Mesenteric fat pad (tissue), 1 donor: ENCODE results near the gene BOLA3. TPM values are rescaled to one million over a fixed set of nuclear protein-coding genes. Genes with fewer than 3 reads are reported as not detected.
"Not testable (repeated sequence)": the region's sequence is repeated elsewhere in the genome, so short reads cannot be mapped to it uniquely, and the experiment has no call there.

Source experiments
- DNase-seq: peaks from one replicate; pipeline ENCODE4 v3.0.0-alpha.2; 2020; ENCODE audit warnings: low spot score
- long read RNA-seq: library from polyadenylated mRNA; unstranded; transcript quantifications from one replicate; pipeline ENCODE4 v2.0.0, GENCODE V29; 2020
- total RNA-seq: library from RNA; stranded (reverse); fragmentation: NEBNext Ultra II Directional; extraction: Animal tissue kit (Norgen Biotek cat#: 25700); gene quantifications from one replicate; pipeline ENCODE4 v1.2.1, GENCODE V29; 2021
- donor health status: DM: yes; HTN: yes; CAD: no.

The BOLA3 gene
- total RNA-seq, result 42.2 TPM
- long read RNA-seq, partial matches to known transcripts, result 0 of 7 reads
- long read RNA-seq, other reads (novel, unspliced or antisense), result 0 of 7 reads

GRCh38 chr2:74147727-74148456 is at the start of gene BOLA3:
Gene BOLA3 (minus strand): TSS chr2:74147912. CDS start chr2:74147874, 38 bp downstream.
- peak; percentile 96 for DNase-seq

GRCh38 chr2:74197049-74197448 is 49.3 kb upstream of the BOLA3 start:
- DNase-seq, result no peak

- no peak for DNase-seq
Measured at GRCh38 chr2:74194799-74195198, 47.1 kb upstream of the BOLA3 start.

GRCh38 chr2:74191596-74192380 is 44.1 kb upstream of the BOLA3 start:
- no peak for DNase-seq

- no peak for DNase-seq
Measured at GRCh38 chr2:74188696-74189095, 41.0 kb upstream of the BOLA3 start.

GRCh38 chr2:74188018-74188601 is 40.4 kb upstream of the BOLA3 start:
- no peak for DNase-seq

GRCh38 chr2:74186706-74187105 is 39.0 kb upstream of the BOLA3 start:
- not testable (repeated sequence) for DNase-seq

GRCh38 chr2:74186038-74186437 is 38.3 kb upstream of the BOLA3 start:
- no peak for DNase-seq

- DNase-seq, result no peak
Measured at GRCh38 chr2:74183878-74184277, 36.2 kb upstream of the BOLA3 start.

- DNase-seq, result no peak
Measured at GRCh38 chr2:74181739-74182138, 34.0 kb upstream of the BOLA3 start.

GRCh38 chr2:74179063-74179865 is 31.6 kb upstream of the BOLA3 start:
- DNase-seq, result no peak

GRCh38 chr2:74178211-74179062 is 30.7 kb upstream of the BOLA3 start, which contains the start of gene MOB1A:
Gene MOB1A (minus strand): TSS chr2:74178879. CDS start chr2:74178674, 205 bp downstream.
- DNase-seq, result peak; percentile 98

GRCh38 chr2:74177696-74178095 is 30.0 kb upstream of the BOLA3 start:
- DNase-seq, result no peak

- no peak for DNase-seq
Measured at GRCh38 chr2:74174909-74175308, 27.2 kb upstream of the BOLA3 start.

GRCh38 chr2:74168739-74169138 is 21.0 kb upstream of the BOLA3 start:
- no peak for DNase-seq

GRCh38 chr2:74164761-74165160 is 17.0 kb upstream of the BOLA3 start:
- DNase-seq, result no peak

GRCh38 chr2:74162951-74163350 is 15.2 kb upstream of the BOLA3 start:
- no peak for DNase-seq

- no peak for DNase-seq
Measured at GRCh38 chr2:74155830-74156229, 8.1 kb upstream of the BOLA3 start.

GRCh38 chr2:74152954-74153353 is 5.2 kb upstream of the BOLA3 start:
- no peak for DNase-seq
